Measurements from ENCODE around the gene CPA1.

Gene CPA1

DNA sequence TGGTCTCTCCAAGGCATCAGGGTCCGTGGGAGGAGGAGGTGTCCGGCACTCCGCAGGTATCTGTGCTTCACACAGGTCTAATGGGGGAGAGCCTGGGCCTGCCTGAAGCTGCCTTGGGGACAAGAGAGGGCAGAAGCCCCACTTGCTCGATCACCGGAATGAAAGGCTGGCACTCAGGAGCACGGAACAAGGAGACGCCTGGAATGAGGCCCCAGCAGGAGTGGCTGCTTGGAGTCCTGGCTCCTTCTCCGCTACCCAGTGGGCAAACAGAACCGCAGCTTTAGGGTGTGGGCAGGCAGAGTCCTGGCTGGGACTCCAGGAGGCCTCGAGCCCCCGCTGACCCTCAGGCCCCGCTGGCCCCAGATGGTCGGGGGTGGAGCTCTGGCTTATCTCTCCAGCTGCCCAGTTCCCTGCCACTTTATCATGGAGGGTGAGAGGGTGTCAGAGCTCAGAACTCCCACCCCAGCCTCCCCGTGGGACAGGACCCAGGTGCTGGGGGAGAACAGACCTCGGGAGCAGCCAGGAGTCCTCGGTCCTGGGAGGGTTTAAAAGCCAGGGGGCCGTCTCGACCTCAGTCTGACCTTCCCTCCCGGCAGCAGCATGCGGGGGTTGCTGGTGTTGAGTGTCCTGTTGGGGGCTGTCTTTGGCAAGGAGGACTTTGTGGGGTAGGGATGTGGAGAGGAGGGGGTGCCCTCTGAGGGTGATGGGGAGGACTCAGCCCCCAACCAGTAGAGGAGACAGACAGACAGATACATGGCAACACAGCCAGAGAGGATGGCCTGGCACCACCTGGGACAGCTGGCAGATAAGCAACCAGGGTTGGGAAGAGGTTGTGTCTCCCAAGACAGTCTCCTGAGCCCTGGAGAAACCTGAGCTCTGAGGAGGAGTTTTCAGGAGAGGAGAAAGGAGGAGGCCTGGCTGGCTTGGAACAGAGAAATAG is at the start of gene CPA1:
Gene CPA1, plus strand, starts transcription at position 574 of the 940 bp plus-strand sequence. Its CDS starts 27 bp downstream, at position 601.
- DNase-seq: no peak

- no peak for DNase-seq
Measured at GRCh38 chr7:130332259-130333053, 47.8 kb upstream of the CPA1 start.

DNA sequence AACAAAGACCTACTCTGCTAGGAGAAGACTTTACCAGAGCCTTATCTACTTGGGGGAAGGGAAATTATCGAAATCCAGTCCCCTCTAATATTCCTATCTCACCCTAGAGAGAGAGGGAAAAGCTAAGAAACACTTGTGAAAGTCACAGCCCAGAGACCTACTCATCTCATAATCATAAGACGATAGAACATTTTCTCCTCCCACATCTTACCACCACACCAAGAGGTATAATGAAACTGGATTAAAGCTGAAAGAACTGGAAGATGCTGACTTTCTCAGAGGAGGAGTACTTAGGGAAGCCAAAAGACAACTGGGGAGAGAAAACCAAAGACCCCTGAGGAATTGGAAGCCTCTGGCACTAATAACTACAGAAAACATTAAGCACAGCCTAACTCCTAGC is 46.5 kb upstream of the CPA1 start:
- DNase-seq: no peak

GRCh38 chr7:130334274-130334673 is 46.0 kb upstream of the CPA1 start:
- no peak for DNase-seq

- DNase-seq: no peak
Measured at GRCh38 chr7:130337410-130337971, 42.8 kb upstream of the CPA1 start.

- DNase-seq: no peak
Measured at GRCh38 chr7:130338233-130338632, 42.1 kb upstream of the CPA1 start.

- no peak for DNase-seq
Measured at GRCh38 chr7:130341882-130342281, 38.4 kb upstream of the CPA1 start.

DNA sequence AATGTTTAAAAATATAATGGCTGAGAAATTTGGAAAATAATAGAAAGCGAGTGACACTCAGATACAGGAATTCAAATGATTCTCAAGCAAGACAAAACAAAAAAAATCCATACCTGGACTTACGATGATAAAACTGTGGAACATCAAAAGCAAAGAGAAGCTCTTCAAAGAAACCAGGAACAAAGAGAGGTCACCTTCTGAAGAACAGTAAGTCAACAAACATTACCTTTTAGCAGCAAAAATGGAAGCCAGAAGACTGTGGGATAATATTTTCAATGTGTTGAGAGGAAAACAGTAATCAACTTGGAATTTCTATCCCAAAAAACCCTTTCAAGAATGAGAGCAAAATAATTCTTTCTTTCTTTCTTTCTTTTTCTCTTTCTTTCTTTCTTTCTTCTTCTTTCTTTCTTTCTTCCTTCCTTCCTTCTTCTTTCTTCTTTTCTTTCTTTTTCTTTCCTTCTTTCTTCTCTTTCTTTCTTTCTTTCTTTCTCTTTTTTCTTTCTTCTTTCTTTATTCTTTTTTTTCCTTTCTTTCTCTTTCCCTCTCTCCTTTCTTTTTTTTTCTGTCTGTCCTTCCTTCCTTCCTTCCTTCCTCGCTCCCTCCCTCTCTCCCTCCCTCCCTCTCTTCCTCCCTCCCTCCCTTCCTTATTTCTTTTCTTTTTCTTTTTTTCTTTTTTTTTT is 37.5 kb upstream of the CPA1 start:
- no peak for DNase-seq

DNA sequence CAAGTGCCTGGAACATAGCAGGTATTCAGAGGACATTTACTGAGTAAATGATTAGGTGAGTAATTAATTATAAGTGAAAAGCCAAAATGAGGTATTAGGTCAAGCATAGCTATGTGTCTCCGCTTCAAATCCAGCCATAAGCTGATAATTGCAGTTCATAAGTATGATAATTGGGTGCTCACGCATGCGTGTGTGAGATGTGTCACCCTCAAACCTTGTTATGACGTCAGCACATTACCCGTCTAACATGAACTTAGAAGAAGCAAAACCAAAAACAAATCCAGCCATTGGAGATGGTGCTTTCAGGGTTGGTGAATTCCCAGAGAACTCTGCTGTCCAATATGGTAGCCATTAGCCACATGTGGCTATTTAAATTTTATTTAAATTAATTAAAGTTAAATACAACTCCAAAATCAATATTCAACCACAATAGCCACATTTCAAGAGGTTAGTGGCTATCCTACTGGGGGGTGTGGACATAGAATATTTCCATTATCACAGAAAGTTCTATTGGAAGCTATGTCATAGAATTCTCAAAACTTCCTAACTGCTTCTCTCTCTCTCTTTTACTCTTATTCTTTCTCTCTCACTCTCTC is 35.9 kb upstream of the CPA1 start, which contains the start of gene CPA5:
Gene CPA5, plus strand, starts transcription at position 546 of the 596 bp plus-strand sequence. CDS start 1,670 bp downstream, outside the sequence.
- no peak for DNase-seq

GRCh38 chr7:130345136-130345535 is 35.2 kb upstream of the CPA1 start:
- DNase-seq: no peak

DNA sequence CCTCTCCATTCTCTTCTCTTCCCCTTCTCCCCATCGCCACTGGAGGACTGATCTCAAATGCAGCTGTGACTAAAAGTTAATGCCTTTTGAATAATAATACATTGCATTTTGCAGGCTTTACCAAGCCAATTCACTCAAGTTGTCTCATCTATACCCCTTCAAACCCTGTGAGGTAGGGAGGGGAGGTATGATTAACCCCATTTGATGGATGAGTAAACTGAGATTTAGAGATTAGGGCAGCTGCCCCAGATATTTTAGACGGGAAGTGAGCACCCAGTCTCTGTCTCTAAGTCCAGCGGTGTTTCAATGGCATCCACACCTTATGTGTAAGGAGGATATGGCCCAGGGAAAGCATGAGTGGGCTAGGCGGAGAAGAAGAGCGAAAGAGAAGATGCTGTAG is 34.6 kb upstream of the CPA1 start:
- no peak for DNase-seq

- no peak for DNase-seq
Measured at GRCh38 chr7:130346177-130346905, 34.0 kb upstream of the CPA1 start.

DNA sequence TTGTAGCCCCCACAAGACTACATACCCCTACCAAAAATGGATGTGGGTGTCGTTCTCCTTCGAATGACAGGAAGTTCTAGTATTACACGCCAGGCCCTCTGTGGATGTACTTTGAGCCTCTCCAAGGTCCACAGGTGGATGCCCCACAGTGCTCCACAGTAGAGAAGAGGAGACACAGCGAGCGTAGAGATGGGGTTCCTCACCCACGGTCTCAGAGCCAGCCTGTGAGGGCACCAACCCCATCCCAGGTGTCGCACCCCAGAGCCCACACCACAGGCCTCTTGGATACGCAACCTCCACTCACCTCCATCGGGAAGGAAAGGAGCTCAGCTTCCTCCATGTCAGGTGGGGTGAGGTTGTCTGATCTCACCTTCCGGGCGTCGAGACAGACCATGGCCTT is 33.4 kb upstream of the CPA1 start:
- DNase-seq: no peak

- DNase-seq: no peak
Measured at GRCh38 chr7:130349911-130350782, 30.1 kb upstream of the CPA1 start.

DNA sequence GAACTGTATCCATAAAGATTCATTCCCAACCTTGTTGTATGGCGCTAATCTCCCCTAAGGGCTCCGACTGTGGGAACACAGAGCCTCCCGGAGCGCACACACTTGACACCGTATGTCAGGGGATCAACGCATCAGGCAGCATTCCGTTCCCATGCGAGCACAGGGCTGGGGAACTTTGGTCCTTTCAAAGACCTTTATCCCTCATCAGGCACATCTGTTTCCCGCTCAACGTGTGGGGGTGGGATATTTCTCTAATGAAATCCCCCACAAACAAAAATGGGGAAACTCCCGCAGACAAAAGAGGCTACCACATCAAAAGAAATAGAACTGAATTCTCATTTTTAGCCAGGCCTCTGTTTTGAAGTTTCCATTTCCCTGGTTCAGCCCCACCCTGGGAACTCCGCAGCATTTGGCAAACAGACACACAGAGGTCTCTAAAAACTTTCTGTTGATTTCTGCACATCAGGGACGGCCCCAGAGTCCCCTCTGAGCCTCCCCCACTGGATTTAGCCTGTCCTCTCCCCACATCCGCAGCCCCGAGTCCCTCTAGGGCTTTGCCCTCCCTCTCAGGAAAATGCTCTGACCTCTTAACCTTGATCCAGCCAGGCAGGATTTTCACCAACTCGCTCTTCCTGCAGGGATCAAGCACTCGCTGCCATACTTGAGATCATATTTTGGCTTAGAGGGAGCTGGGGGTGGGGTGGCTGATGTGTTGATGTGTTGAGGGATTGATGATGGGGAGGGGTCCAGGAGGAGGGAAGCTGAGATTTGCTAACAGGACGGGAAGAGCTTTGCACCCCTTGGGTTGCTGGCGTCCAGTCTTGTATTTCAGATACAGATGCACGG is 29.1 kb upstream of the CPA1 start:
- DNase-seq: no peak

DNA sequence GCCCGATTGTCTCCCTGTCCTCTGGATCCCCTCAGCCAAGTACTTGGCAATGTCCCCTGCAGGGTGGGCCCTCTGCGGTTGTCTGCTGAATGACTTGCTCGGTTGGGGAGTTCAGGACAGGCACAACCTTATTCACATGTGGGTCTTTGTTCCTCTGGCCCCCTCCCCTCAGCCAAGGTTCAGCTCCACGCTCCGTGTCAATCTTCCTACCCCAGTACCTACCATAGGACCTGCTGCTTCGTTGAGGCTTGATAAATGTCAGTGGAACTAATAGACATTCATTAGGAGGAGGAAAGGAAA is 28.6 kb upstream of the CPA1 start:
- no peak for DNase-seq

- DNase-seq: no peak
Measured at GRCh38 chr7:130352194-130353074, 27.9 kb upstream of the CPA1 start.

DNA sequence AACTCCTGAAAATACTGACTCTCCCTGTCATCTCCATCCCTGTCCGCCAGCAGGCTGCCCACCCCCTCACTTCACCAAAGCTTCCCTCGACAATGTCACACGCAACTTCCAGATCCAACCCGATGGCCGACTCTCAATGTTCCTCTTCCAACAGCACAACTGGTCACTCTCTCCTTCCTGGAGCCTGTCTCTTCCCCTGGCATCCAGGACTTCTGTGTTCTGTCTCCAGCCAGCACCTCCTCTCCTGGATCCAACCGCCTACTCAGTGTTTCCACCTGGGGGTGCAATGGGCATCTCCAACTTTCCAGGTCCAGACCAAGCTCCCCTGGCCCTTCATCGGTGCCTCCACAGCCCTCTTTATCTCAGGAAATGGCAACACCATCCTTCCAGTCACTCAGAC is 27.1 kb upstream of the CPA1 start:
- DNase-seq: no peak
